ENCODE data around the gene LFNG.
A peak's percentile ranks its signal among the peaks of the same experiment; 100 is the strongest.

Gene LFNG

DNA sequence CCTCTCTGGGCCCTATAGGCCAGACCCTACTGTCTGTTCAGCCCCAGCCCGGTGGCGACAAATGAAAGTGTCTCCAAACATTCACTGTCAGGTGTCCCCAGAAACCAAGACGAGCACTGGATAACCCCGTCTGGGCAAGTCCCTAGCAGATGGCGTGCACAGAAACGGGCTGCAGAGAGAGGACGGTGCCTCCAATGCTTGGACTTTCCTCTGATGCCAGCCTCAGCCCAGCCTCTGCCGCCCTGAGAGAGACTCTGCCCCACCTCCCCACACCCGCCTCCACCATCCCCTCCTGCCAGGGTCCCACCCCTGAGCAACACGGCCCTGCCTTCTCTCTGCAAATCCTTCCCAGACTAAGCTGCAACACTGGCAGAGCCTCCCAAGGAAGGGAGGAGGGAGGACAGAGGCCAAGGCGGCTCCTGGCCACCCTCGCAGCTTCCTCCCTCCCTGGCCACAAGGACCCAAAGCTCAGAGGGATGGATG is 7.4 kb upstream of the LFNG start:
- no peaks in the 10 kb centered on the region for H3K9me3 ChIP-seq (ENCODE audit: control insufficient read depth, insufficient read depth, low read length)
- H3K4me2 ChIP-seq (ENCODE audit: low read length): peak overlapping the region; percentile 93
- H3K36me3 ChIP-seq (ENCODE audit: control insufficient read depth, low read length): no peaks in the 10 kb centered on the region
- H3F3A ChIP-seq (ENCODE audit: control insufficient read depth, insufficient read depth): peaks cover 8% of the 10 kb centered on the region
- H3K4me3 ChIP-seq (ENCODE audit: low read length): peak overlapping the region; percentile 69
- no peak overlapping the region for H3K27ac ChIP-seq (ENCODE audit: low read depth, low read length)
- no peak for TF ChIP-seq EZH2phosphoT487 (IDR thresholded peaks at IDR 0.05; ENCODE audit: borderline replicate concordance, low read length)
- TF ChIP-seq, protein P1, sequence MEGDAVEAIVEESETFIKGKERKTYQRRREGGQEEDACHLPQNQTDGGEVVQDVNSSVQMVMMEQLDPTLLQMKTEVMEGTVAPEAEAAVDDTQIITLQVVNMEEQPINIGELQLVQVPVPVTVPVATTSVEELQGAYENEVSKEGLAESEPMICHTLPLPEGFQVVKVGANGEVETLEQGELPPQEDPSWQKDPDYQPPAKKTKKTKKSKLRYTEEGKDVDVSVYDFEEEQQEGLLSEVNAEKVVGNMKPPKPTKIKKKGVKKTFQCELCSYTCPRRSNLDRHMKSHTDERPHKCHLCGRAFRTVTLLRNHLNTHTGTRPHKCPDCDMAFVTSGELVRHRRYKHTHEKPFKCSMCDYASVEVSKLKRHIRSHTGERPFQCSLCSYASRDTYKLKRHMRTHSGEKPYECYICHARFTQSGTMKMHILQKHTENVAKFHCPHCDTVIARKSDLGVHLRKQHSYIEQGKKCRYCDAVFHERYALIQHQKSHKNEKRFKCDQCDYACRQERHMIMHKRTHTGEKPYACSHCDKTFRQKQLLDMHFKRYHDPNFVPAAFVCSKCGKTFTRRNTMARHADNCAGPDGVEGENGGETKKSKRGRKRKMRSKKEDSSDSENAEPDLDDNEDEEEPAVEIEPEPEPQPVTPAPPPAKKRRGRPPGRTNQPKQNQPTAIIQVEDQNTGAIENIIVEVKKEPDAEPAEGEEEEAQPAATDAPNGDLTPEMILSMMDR (IDR thresholded peaks at IDR 0.05; ENCODE audit: low read depth, low read length, poor library complexity, severe bottlenecking): no peak
- H3K4me1 ChIP-seq (ENCODE audit: control insufficient read depth, low read length): peaks cover 58% of the 10 kb centered on the region
- peaks cover 12% of the 10 kb centered on the region for H3K27me3 ChIP-seq (ENCODE audit: control insufficient read depth, low read length)
- H3K79me2 ChIP-seq (ENCODE audit: control insufficient read depth, low read length): no peaks in the 10 kb centered on the region
- H3K9me2 ChIP-seq (replicated peaks; ENCODE audit: control insufficient read depth, low read length): no peaks in the 10 kb centered on the region
- no peaks in the 10 kb centered on the region for H4K20me1 ChIP-seq (ENCODE audit: control insufficient read depth, insufficient read depth, low read depth, low read length)

DNA sequence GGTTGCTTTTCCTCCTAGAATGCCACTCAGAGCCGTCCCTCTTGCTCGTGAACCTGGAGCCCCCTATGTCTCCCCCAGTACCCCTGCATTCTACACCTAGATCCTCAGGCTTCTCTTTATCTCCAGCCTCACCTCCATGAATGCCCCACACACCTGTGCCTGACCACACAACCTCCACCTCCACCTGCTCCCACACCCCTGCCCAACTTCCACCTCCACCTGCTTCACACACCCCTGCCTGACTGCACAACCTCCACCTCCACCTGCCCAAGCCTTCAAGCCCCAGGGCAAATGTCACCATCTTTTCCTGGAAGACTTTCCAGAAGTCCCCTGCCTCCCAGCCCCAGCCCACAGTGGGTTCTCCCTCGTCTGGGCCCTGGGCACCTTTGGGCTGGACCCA is 6.9 kb upstream of the LFNG start:
- no peaks in the 10 kb centered on the region for H3K9me2 ChIP-seq (replicated peaks; ENCODE audit: control insufficient read depth, low read length)
- H3K27me3 ChIP-seq (ENCODE audit: control insufficient read depth, low read length): peaks cover 12% of the 10 kb centered on the region
- H4K20me1 ChIP-seq (ENCODE audit: control insufficient read depth, insufficient read depth, low read depth, low read length): no peaks in the 10 kb centered on the region
- peaks cover 55% of the 10 kb centered on the region for H3K4me1 ChIP-seq (ENCODE audit: control insufficient read depth, low read length)
- no peak for TF ChIP-seq EZH2phosphoT487 (IDR thresholded peaks at IDR 0.05; ENCODE audit: borderline replicate concordance, low read length)
- TF ChIP-seq, protein P1 (IDR thresholded peaks at IDR 0.05; ENCODE audit: low read depth, low read length, poor library complexity, severe bottlenecking): no peak
- H3K4me3 ChIP-seq (ENCODE audit: low read length): no peak overlapping the region
- peaks cover 8% of the 10 kb centered on the region for H3F3A ChIP-seq (ENCODE audit: control insufficient read depth, insufficient read depth)
- 0 out of 2 replicates have a peak overlapping the region, but pooled peaks have one; percentile 93 for H3K4me2 ChIP-seq (ENCODE audit: low read length)
- no peaks in the 10 kb centered on the region for H3K79me2 ChIP-seq (ENCODE audit: control insufficient read depth, low read length)
- H3K27ac ChIP-seq (ENCODE audit: low read depth, low read length): no peak overlapping the region
- H3K36me3 ChIP-seq (ENCODE audit: control insufficient read depth, low read length): no peaks in the 10 kb centered on the region
- no peaks in the 10 kb centered on the region for H3K9me3 ChIP-seq (ENCODE audit: control insufficient read depth, insufficient read depth, low read length)

DNA sequence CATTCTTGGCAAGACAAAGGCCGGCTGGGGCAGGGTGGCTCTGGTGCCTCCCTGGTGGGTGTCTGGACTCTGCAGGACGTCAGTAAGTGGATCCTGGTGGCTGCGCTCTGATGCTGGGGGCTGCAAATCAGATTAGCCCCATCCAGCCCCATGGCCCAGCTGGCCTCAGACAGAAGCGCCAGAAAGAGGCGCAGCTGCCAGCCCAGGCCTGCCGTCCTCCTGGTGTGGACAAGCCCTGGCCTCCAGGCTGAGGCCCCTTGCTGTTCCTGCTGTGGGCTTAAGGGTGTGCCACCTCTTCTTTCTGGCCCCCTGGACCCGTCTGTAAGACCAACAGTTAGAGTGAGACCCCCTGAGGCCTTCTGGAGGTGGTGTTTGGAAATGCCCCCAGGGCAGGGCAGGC is 5.9 kb upstream of the LFNG start:
- H3K4me2 ChIP-seq (ENCODE audit: low read length): no peak overlapping the region
- no peak overlapping the region for H3K4me3 ChIP-seq (ENCODE audit: low read length)
- H3K9me3 ChIP-seq (ENCODE audit: control insufficient read depth, insufficient read depth, low read length): no peaks in the 10 kb centered on the region
- no peaks in the 10 kb centered on the region for H4K20me1 ChIP-seq (ENCODE audit: control insufficient read depth, insufficient read depth, low read depth, low read length)
- no peaks in the 10 kb centered on the region for H3K79me2 ChIP-seq (ENCODE audit: control insufficient read depth, low read length)
- H3F3A ChIP-seq (ENCODE audit: control insufficient read depth, insufficient read depth): peaks cover 5% of the 10 kb centered on the region; the same call in 1 of the 2 replicates
- H3K4me1 ChIP-seq (ENCODE audit: control insufficient read depth, low read length): peaks cover 53% of the 10 kb centered on the region
- H3K27me3 ChIP-seq (ENCODE audit: control insufficient read depth, low read length): peaks cover 17% of the 10 kb centered on the region
- H3K27ac ChIP-seq (ENCODE audit: low read depth, low read length): no peak overlapping the region
- H3K9me2 ChIP-seq (replicated peaks; ENCODE audit: control insufficient read depth, low read length): no peaks in the 10 kb centered on the region
- no peaks in the 10 kb centered on the region for H3K36me3 ChIP-seq (ENCODE audit: control insufficient read depth, low read length)
- TF ChIP-seq EZH2phosphoT487 (IDR thresholded peaks at IDR 0.05; ENCODE audit: borderline replicate concordance, low read length): no peak
- TF ChIP-seq, protein P1 (IDR thresholded peaks at IDR 0.05; ENCODE audit: low read depth, low read length, poor library complexity, severe bottlenecking): no peak
